Stimulated activated naive CD4-positive, alpha-beta T cell (primary cell): Measurements from ENCODE around the gene PTPN7.
"Not testable (repeated sequence)": the region's sequence is repeated elsewhere in the genome, so short reads cannot be mapped to it uniquely, and the experiment has no call there.

Experiments used
- DNase-seq, 6 experiments: peaks; one replicate each; lab custom pipeline; 2025; lab: John Stamatoyannopoulos, UW

Gene PTPN7

GRCh38 chr1:202152399-202152798, 8.0 kb downstream of the PTPN7 start:
- DNase-seq = no peak

- no peak for DNase-seq
These were observed 9.4 kb downstream of the PTPN7 start for GRCh38 chr1:202151045-202151444.

- DNase-seq = no peak
These were observed 9.8 kb downstream of the PTPN7 start for GRCh38 chr1:202150602-202151001.

- DNase-seq = no peak
These were observed 10.2 kb downstream of the PTPN7 start for GRCh38 chr1:202150187-202150586.

- no peak for DNase-seq
These were observed 10.8 kb downstream of the PTPN7 start for GRCh38 chr1:202149566-202149965.

GRCh38 chr1:202148391-202148790, 12.0 kb downstream of the PTPN7 start:
- no peak for DNase-seq

GRCh38 chr1:202146993-202147392, 13.4 kb downstream of the PTPN7 start:
- DNase-seq = no peak

GRCh38 chr1:202146279-202146678, 14.1 kb downstream of the PTPN7 start:
- no peak for DNase-seq

GRCh38 chr1:202145744-202146140, 14.7 kb downstream of the PTPN7 start:
- DNase-seq = not testable (repeated sequence)

- peak in 1 of 6 experiments; percentile 33 for DNase-seq
These were observed 15.2 kb downstream of the PTPN7 start for GRCh38 chr1:202145068-202145743.

GRCh38 chr1:202144402-202145067, 15.9 kb downstream of the PTPN7 start, which contains the start of gene ARL8A:
Gene ARL8A (minus strand): TSS chr1:202144737. CDS start chr1:202144572, 165 bp downstream.
- DNase-seq = peak; percentile 37 to 70 (median 56)

- DNase-seq = peak in 5 of 6 experiments; percentile 21 to 44 (median 28)
These were observed 16.5 kb downstream of the PTPN7 start for GRCh38 chr1:202143768-202144401.

GRCh38 chr1:202143011-202143767, 17.2 kb downstream of the PTPN7 start:
- DNase-seq = peak in 4 of 6 experiments; percentile 6 to 49 (median 34)

- not testable (repeated sequence) for DNase-seq
These were observed 18.9 kb downstream of the PTPN7 start for GRCh38 chr1:202141468-202141867.

GRCh38 chr1:202140833-202141232, 19.6 kb downstream of the PTPN7 start:
- no peak for DNase-seq

GRCh38 chr1:202135221-202135721, 25.1 kb downstream of the PTPN7 start:
- peak in 4 of 6 experiments; percentile 23 to 62 (median 42) for DNase-seq

GRCh38 chr1:202134645-202135172, 25.7 kb downstream of the PTPN7 start:
- DNase-seq = no peak

- no peak for DNase-seq
These were observed 26.4 kb downstream of the PTPN7 start for GRCh38 chr1:202133989-202134388.

- no peak for DNase-seq
These were observed 26.9 kb downstream of the PTPN7 start for GRCh38 chr1:202133496-202133895.

- no peak for DNase-seq
These were observed 27.4 kb downstream of the PTPN7 start for GRCh38 chr1:202133001-202133400.

- no peak for DNase-seq
These were observed 28.2 kb downstream of the PTPN7 start for GRCh38 chr1:202131956-202132821.
